Measurements from ENCODE around the gene CPTP.

Gene CPTP

GRCh38 chr1:1325288-1326074 is 879 bp downstream of the CPTP start:
- Histone ChIP-seq H3K4me3 (ENCODE audit: low read depth, low read length) (peak overlapping the region; percentile 93), H3K9me3 (ENCODE audit: severe bottlenecking) (no peaks in the 10 kb centered on the region), H3K36me3 (peaks cover 33% of the 10 kb centered on the region), H3K27ac (peak overlapping the region; percentile 94), H3K27me3 (ENCODE audit: insufficient read depth, low read depth, severe bottlenecking) (no peaks in the 10 kb centered on the region)
- no peak for TF ChIP-seq CTCF (IDR thresholded peaks at IDR 0.05; ENCODE audit: low read depth, low read length)
- DNase-seq: no peak

- H3K4me3 ChIP-seq (ENCODE audit: low read depth, low read length): no peak overlapping the region
- no peak overlapping the region for H3K27ac ChIP-seq
- H3K27me3 ChIP-seq (ENCODE audit: insufficient read depth, low read depth, severe bottlenecking): no peaks in the 10 kb centered on the region
These were observed 1.5 kb downstream of the CPTP start for GRCh38 chr1:1326075-1326605.

GRCh38 chr1:1327291-1327690 is 2.7 kb downstream of the CPTP start:
- TF ChIP-seq CTCF (IDR thresholded peaks at IDR 0.05; ENCODE audit: low read depth, low read length): no peak
- Histone ChIP-seq H3K4me3 (ENCODE audit: low read depth, low read length) (no peak overlapping the region), H3K27me3 (ENCODE audit: insufficient read depth, low read depth, severe bottlenecking) (no peaks in the 10 kb centered on the region), H3K27ac (no peak overlapping the region), H3K36me3 (peaks cover 16% of the 10 kb centered on the region), H3K9me3 (ENCODE audit: severe bottlenecking) (no peaks in the 10 kb centered on the region)
- no peak for DNase-seq

More at GRCh38 chr1:1326075-1326605, 1.5 kb downstream of the CPTP start:
- Histone ChIP-seq H3K9me3 (ENCODE audit: severe bottlenecking) (no peaks in the 10 kb centered on the region), H3K36me3 (peaks cover 26% of the 10 kb centered on the region)
- DNase-seq: no peak
- TF ChIP-seq CTCF (IDR thresholded peaks at IDR 0.05; ENCODE audit: low read depth, low read length): no peak

DNA sequence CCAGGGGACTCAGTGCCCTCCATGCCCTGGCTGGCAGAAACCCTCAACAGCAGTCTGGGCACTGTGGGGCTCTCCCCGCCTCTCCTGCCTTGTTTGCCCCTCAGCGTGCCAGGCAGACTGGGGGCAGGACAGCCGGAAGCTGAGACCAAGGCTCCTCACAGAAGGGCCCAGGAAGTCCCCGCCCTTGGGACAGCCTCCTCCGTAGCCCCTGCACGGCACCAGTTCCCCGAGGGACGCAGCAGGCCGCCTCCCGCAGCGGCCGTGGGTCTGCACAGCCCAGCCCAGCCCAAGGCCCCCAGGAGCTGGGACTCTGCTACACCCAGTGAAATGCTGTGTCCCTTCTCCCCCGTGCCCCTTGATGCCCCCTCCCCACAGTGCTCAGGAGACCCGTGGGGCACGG is 3.7 kb downstream of the CPTP start:
- Histone ChIP-seq H3K27me3 (ENCODE audit: insufficient read depth, low read depth, severe bottlenecking) (no peaks in the 10 kb centered on the region), H3K9me3 (ENCODE audit: severe bottlenecking) (no peaks in the 10 kb centered on the region), H3K4me3 (ENCODE audit: low read depth, low read length) (no peak overlapping the region), H3K36me3 (peaks cover 10% of the 10 kb centered on the region), H3K27ac (no peak overlapping the region)
- TF ChIP-seq CTCF (IDR thresholded peaks at IDR 0.05; ENCODE audit: low read depth, low read length): no peak
- DNase-seq: no peak

- no peak for DNase-seq
- TF ChIP-seq CTCF (IDR thresholded peaks at IDR 0.05; ENCODE audit: low read depth, low read length): no peak
These were observed 5.0 kb downstream of the CPTP start for GRCh38 chr1:1329304-1330210.

More at GRCh38 chr1:1329304-1330210, 5.0 kb downstream of the CPTP start:
- Histone ChIP-seq H3K27me3 (ENCODE audit: insufficient read depth, low read depth, severe bottlenecking) (no peaks in the 10 kb centered on the region), H3K9me3 (ENCODE audit: severe bottlenecking) (no peaks in the 10 kb centered on the region), H3K36me3 (peaks cover 15% of the 10 kb centered on the region), H3K4me3 (ENCODE audit: low read depth, low read length) (no peak overlapping the region), H3K27ac (no peak overlapping the region)
